K562 (cell line): ENCODE data around the gene USP12. TPM values are rescaled to one million over a fixed set of nuclear protein-coding genes. Genes with fewer than 3 reads are reported as not detected.

Source experiments
- ATAC-seq: fragments of 200-7000 bp; cut with Tn5 transposase; 3 replicates; pipeline ENCODE4 v1.9.1; 2020; ENCODE audit warnings: moderate library complexity
- BruUV-seq: library from RNA; stranded (reverse); fragments of 400-500 nt; replicated peaks from 2 replicates; lab custom pipeline; 2021; lab: Mats Ljungman, UMichigan
- CTCF ChIA-PET: fragments of 300-600 bp; formaldehyde crosslinking; extraction: SDS; loops from one replicate; lab custom pipeline; 2021; ENCODE audit warnings: low intra/inter-chr PET ratio; lab: Yijun Ruan, JAX
- POLR2A ChIA-PET: fragments of 300-600, 350-650 bp; sonication (Branson Sonifier 250); formaldehyde crosslinking; extraction: SDS; loops from one replicate; lab custom pipeline; 2021; ENCODE audit warnings: antibody characterized with exemption, inconsistent platforms; lab: Yijun Ruan, JAX
- DNase-seq, 4 experiments: peaks; one replicate each; pipeline versions ENCODE4 v3.0.0 to v3.0.0-alpha.2; 2011 to 2018; ENCODE audit warnings: low spot score in 3 of 4, mixed read lengths in 3 of 4; ENCODE audit errors: extremely low read depth in 1 of 4
- FAIRE-seq: peaks from 2 replicates; lab custom pipeline; 2011; peaks lifted over from hg19 to GRCh38; lab: Jason Lieb, UNC
- H2AFZ ChIP-seq: 2 replicates; pipeline ENCODE4 v1.6.0; 2011; ENCODE audit warnings: low read depth, low read length, control low read depth, inconsistent platforms
- H3K27ac ChIP-seq: fragments of 200-600 bp; 3 replicates; pipeline ENCODE4 v1.8.0; 2011; ENCODE audit warnings: low read depth, mild to moderate bottlenecking, control low read depth, inconsistent platforms, low read length, moderate library complexity, mixed read lengths; ENCODE audit errors: extremely low read depth
- H3K27me3 ChIP-seq, 2 experiments: fragments of 300-600 bp in 1 of 2; 2 replicates in 1 of 2; 3 replicates in 1 of 2; pipeline versions ENCODE4 v1.6.0 to v1.8.0; 2011; ENCODE audit warnings: inconsistent platforms in 2 of 2, low read length in 2 of 2, mild to moderate bottlenecking in 1 of 2, mixed read lengths in 1 of 2, moderate library complexity in 1 of 2; ENCODE audit not compliant: control insufficient read depth in 2 of 2, insufficient read depth in 2 of 2
- H3K36me3 ChIP-seq: fragments of 300-600 bp; 3 replicates; pipeline ENCODE4 v1.8.0; 2011; ENCODE audit warnings: mild to moderate bottlenecking, low read length, inconsistent platforms; ENCODE audit not compliant: control insufficient read depth, insufficient read depth
- H3K4me1 ChIP-seq, 2 experiments: fragments of 200-600 bp in 1 of 2; replicated peaks in 1 of 2; 2 replicates in 1 of 2; 3 replicates in 1 of 2; pipeline versions ENCODE4 v1.5.1 to v1.8.0; 2011; ENCODE audit warnings: inconsistent platforms in 2 of 2, low read length in 2 of 2, mild to moderate bottlenecking in 1 of 2, mixed read lengths in 1 of 2, moderate library complexity in 1 of 2; ENCODE audit not compliant: control insufficient read depth in 2 of 2, insufficient read depth in 2 of 2
- H3K4me2 ChIP-seq: 2 replicates; pipeline ENCODE4 v1.6.1; 2011; ENCODE audit warnings: low read length, control low read depth, inconsistent platforms, mixed read lengths; ENCODE audit not compliant: insufficient read depth
- H3K4me3 ChIP-seq: fragments of 200-600 bp; sonication (generic), shearing (Covaris generic); 2 replicates; pipeline ENCODE4 v1.5.1; 2016; ENCODE audit warnings: control low read depth, inconsistent platforms
- H3K79me2 ChIP-seq: fragments of 200-600 bp; 3 replicates; pipeline ENCODE4 v1.8.0; 2011; ENCODE audit warnings: low read length, inconsistent platforms; ENCODE audit not compliant: control insufficient read depth, insufficient read depth
- H3K9ac ChIP-seq, 2 experiments: 2 replicates each; pipeline versions ENCODE4 v1.6.0 to v1.6.1; 2011; ENCODE audit warnings: low read depth in 2 of 2, low read length in 2 of 2, control low read depth in 1 of 2, inconsistent platforms in 1 of 2, mild to moderate bottlenecking in 1 of 2, mixed read lengths in 1 of 2; ENCODE audit not compliant: insufficient read depth in 1 of 2
- H3K9me1 ChIP-seq: one replicate; pipeline ENCODE4 v1.6.0; 2011; ENCODE audit warnings: inconsistent platforms, mild to moderate bottlenecking, low read length, moderate library complexity; ENCODE audit not compliant: control insufficient read depth, insufficient read depth
- H3K9me3 ChIP-seq: replicated peaks from 2 replicates; pipeline ENCODE4 v1.5.1; 2011; ENCODE audit warnings: low read depth, low read length, inconsistent platforms; ENCODE audit not compliant: control insufficient read depth, insufficient read depth
- H4K20me1 ChIP-seq: replicated peaks from 2 replicates; pipeline ENCODE4 v1.6.1; 2011; ENCODE audit warnings: low read length, inconsistent platforms, mixed read lengths; ENCODE audit not compliant: control insufficient read depth, insufficient read depth
- CEBPB ChIP-seq: fragments of 450-650 bp; IDR thresholded peaks from 2 replicates; pipeline ENCODE4 v1.6.1; 2016; ENCODE audit warnings: missing genetic modification characterization, missing compliant biosample characterization
- CEBPG ChIP-seq, 3 experiments: fragments of 200-800 bp in 1 of 3; sonication (Bioruptor generic) in 1 of 3; sonication (generic) in 1 of 3; formaldehyde crosslinking in 1 of 3; IDR thresholded peaks in 2 of 3; conservative IDR thresholded peaks in 1 of 3; 2 replicates each; pipeline versions ENCODE4 v1.6.1 to v1.8.0; 2016 to 2022; ENCODE audit warnings: missing compliant biosample characterization in 2 of 3, missing genetic modification characterization in 2 of 3, mild to moderate bottlenecking in 1 of 3, missing genetic modification reagents in 1 of 3
- ZBTB2 ChIP-seq: fragments of 450-650 bp; IDR thresholded peaks from 2 replicates; pipeline ENCODE4 v1.6.1; 2016; ENCODE audit warnings: antibody characterized with exemption
- WGBS: fragments of 100-300 bp; shearing (Covaris generic); methylation state at CpG from one replicate; pipeline ENCODE4 v1.1.6; 2016; ENCODE audit warnings: low coverage, mixed read lengths; ENCODE audit not compliant: insufficient coverage; ENCODE audit errors: missing lambda C conversion rate; 5-methylcytosine and 5-hydroxymethylcytosine counted together
- in situ Hi-C: fragments of 300-500 bp; cut with MboI; formaldehyde crosslinking; loops from 4 replicates; pipeline ENCODE4 v1.15.0; 2018; ENCODE audit warnings: inconsistent platforms, mixed read lengths
- intact Hi-C: fragments of 100-400 bp; cut with micrococcal nuclease; formaldehyde crosslinking; loops from 2 replicates; pipeline ENCODE4 v1.14.2; 2022
- polyA plus RNA-seq, 8 experiments: library from polyadenylated mRNA; depleted of rRNA in 4 of 8; stranded (reverse) in 5 of 8; unstranded in 3 of 8; fragments of >200 nt; fragmentation: Nextera tagmentation in 2 of 8; fragmentation: Illumina TruSeq in 1 of 8; extraction: Ambion mirVana in 2 of 8; extraction: Trizol in 1 of 8; gene quantifications; 2 replicates each; pipeline versions ENCODE4 v1.2.1 to v1.2.3, GENCODE V29; 2011 to 2014; ENCODE audit warnings: inconsistent platforms in 1 of 8, missing spikeins in 1 of 8
- total RNA-seq, 7 experiments: library from RNA; depleted of rRNA in 6 of 7; stranded (reverse); fragments of >200 nt in 6 of 7; fragmentation: Illumina TruSeq in 2 of 7; extraction: Trizol in 2 of 7; gene quantifications; 2 replicates each; pipeline versions ENCODE4 v1.2.1 to v1.2.3, GENCODE V29; 2011 to 2021; ENCODE audit warnings: low replicate concordance in 1 of 7

The USP12 gene
- total and polyA plus RNA-seq, 9 of the 15 experiments (the other 6 are each of a cell fraction or from before 2014, with no cell fraction given) = 1.8 to 20.5 (median 13.3) TPM

- no TSS peak for BruUV-seq
These were observed 67.0 kb downstream of the USP12 start for GRCh38 chr13:27104606-27105005.

More at GRCh38 chr13:27104606-27105005, 67.0 kb downstream of the USP12 start:
- H2AFZ ChIP-seq = no peak overlapping the region
- H3K27ac ChIP-seq = no peak overlapping the region
- POLR2A ChIA-PET = no interaction called here
- no peak for ATAC-seq
- no peak overlapping the region for H3K4me2 ChIP-seq
- WGBS = 71% methylated on average over 4 of the region's 4 CpGs
- H3K9ac ChIP-seq = no peak overlapping the region
- no peaks in the 10 kb centered on the region for H3K9me3 ChIP-seq
- no peaks in the 10 kb centered on the region for H3K9me1 ChIP-seq
- no peak for FAIRE-seq
- no peaks in the 10 kb centered on the region for H3K27me3 ChIP-seq
- CTCF ChIA-PET = no interaction called here
- H3K36me3 ChIP-seq = peaks cover 25% of the 10 kb centered on the region; the same call in 2 of the 3 replicates
- in situ Hi-C loops = no loop called here
- H3K4me1 ChIP-seq = no peaks in the 10 kb centered on the region; a peak in 2 of 5 replicates
- DNase-seq = no peak
- intact Hi-C loops = no loop called here
- no peaks in the 10 kb centered on the region for H4K20me1 ChIP-seq
- 0 out of 3 replicates have a peak, but pooled peaks cover 4% of the 10 kb centered on the region for H3K79me2 ChIP-seq
- no peak for TF ChIP-seq CEBPG (CRISPR knock-in tag; IDR thresholded peaks at IDR 0.05)
- TF ChIP-seq CEBPG (tag; conservative IDR thresholded peaks at IDR 0.05 in 1 of 2, IDR thresholded peaks at IDR 0.05 in 1 of 2) = peak; percentile 43 to 94
- TF ChIP-seq ZBTB2 = no peak
- TF ChIP-seq CEBPB (tag) = peak; percentile 88
- no peak overlapping the region for H3K4me3 ChIP-seq
